Cardiac fibroblast (primary cell): ENCODE measurements around the gene BCL2L11.

Experiments used
- DNase-seq, 2 donors: peaks; one replicate each; pipeline versions ENCODE4 v3.0.0 to v3.0.0-alpha.2; 2010; ENCODE audit warnings: low read depth in 2 of 2
- H3K4me3 ChIP-seq, 2 donors: replicated peaks in 1 of 2; 1 replicate in 1 of 2; 2 replicates in 1 of 2; pipeline ENCODE4 v1.5.1; 2011; ENCODE audit warnings: low read depth in 2 of 2, low read length in 2 of 2, mild to moderate bottlenecking in 2 of 2, moderate library complexity in 1 of 2
- CTCF ChIP-seq: IDR thresholded peaks from one replicate; pipeline ENCODE4 v1.5.1; 2011; ENCODE audit warnings: low read depth, mild to moderate bottlenecking, low read length, inconsistent platforms

Gene BCL2L11

GRCh38 chr2:111118481-111118980 lies 2.2 kb upstream of the BCL2L11 start:
- no peak for TF ChIP-seq CTCF
- DNase-seq, result no peak
- peak overlapping the region; percentile 46 to 58 for H3K4me3 ChIP-seq

- DNase-seq, result no peak
- peak overlapping the region; percentile 8 to 58 for H3K4me3 ChIP-seq
- no peak for TF ChIP-seq CTCF
These were observed 1.5 kb upstream of the BCL2L11 start for GRCh38 chr2:111118981-111119821.

GRCh38 chr2:111119822-111120252 lies 877 bp upstream of the BCL2L11 start:
- no peak for TF ChIP-seq CTCF
- peak overlapping the region; percentile 56 to 68 for H3K4me3 ChIP-seq
- DNase-seq, result no peak

- TF ChIP-seq CTCF, result no peak
- peak; percentile 24 to 34 for DNase-seq
- H3K4me3 ChIP-seq, result peak overlapping the region; percentile 68 to 96
These were observed 514 bp downstream of the BCL2L11 start for GRCh38 chr2:111121028-111121827.

GRCh38 chr2:111121828-111122630 lies 1.3 kb downstream of the BCL2L11 start:
- peak; percentile 83 to 93 for DNase-seq
- TF ChIP-seq CTCF, result no peak

More at GRCh38 chr2:111121828-111122630, 1.3 kb downstream of the BCL2L11 start:
- peak overlapping the region; percentile 68 to 96 for H3K4me3 ChIP-seq
